Fibroblast of skin of abdomen (primary cell): ENCODE data around the gene S100P.
"Not testable (repeated sequence)": the region's sequence is repeated elsewhere in the genome, so short reads cannot be mapped to it uniquely, and the experiment has no call there.

Experiments
- DNase-seq: peaks from one replicate; pipeline ENCODE4 v3.0.0-alpha.2; 2013

The S100P gene

DNA sequence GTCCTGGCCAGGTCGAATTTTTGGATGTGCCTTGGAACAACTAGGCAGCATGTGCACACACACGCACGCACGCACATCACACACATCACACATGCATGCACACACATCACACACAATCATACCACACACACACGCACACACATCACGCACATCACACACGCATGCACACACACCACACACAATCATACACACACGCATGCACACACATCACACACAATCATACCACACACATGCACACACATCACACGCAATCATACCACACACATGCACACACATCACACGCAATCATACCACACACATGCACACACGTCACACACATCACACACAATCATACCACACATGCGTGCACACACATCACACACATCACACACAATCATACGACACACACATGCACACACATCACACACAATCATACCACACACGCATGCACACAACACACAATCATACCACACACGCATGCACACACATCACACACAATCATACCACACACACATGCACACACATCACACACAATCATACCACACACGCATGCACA lies 31.8 kb downstream of the S100P start:
- DNase-seq: not testable (repeated sequence)

DNA sequence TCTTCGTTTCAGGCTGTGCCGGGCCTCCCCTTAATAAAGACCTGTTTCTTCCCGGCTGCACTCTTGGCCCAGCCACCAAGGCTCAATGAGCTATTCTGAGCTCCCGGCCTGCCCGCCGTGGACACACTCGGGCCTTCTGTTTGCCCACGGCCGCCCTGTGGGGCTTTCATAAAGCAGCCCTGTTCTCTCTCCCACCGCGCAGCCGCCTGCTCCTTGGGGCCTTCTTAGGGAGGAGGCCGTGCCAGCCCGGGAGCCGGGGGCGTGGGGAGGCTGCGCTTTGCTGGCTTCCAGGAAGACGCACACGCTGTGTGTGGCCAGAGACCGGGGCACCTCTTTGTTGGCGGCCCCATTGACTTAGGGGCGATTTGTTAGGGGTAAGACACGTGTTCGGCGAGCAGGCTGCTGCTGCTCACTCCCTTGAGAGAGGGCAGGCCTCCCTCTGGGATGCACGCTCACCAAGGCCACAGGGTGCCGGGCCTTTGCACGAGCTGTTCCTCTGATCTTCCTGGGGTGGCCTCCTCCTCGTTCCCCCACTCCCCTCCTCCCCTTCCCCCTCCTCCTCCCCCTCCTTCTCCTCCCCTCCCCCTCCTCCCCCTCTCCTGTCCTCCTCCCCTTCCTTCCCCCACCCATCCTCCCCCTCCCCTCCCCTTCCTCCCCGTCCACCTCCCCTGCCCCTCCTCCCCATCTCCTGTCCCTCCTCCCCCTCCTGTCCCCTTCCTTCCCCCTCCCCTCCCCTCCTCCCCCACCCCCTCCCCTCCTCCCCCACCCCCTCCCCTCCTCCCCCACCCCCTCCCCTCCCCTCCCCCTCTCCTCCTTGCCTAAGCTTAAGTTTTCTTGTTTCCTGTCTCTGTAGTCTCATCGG lies 33.6 kb downstream of the S100P start:
- peak; percentile 27 for DNase-seq

DNA sequence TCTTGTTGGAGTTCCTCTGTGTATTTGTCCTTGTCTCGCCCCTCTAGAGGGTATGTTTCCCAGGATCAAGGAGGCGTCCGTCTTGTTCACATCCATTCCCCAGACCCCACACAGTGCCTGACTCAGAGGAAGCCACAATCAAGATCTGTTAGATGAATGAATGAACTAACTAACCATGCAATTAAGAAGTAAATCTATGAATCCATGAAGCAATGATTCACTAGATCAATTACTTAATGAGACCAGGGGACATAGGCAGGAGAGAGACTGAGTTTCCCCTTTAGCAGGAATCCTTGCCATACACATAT lies 34.2 kb downstream of the S100P start:
- peak; percentile 31 for DNase-seq

DNA sequence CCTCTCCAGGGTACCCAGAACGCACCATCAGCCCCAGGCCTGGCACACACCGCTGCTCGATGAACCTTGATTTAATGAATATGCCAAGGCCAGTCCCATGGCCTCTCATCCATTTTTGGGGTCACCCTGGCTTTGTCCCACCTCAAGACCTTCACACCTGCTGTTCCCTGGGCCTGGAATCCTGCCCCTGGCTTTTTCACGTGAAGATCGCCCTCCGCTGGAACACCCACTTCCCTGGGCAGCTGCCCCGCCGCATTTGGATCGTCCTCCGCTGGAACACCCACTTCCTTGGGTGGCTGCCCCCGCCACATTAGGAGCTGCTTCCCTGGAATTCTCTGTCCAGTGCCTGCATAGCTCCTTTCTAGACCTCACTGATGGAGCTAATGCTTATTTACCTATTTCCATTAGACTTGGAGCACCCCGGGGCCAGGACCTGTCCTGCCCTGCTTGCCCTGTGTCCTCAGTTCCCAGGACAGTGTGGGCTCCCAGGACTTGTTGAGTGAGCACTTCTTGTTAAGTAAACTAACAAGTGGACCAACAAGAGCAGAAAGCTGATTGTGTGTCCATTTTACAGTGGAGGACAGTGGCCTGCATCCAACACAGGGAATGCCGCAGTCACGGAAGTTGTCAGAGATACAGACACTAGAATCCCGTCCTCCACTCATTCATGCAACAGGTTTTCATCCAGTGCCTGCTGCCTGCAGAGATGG lies 34.8 kb downstream of the S100P start:
- no peak for DNase-seq

DNA sequence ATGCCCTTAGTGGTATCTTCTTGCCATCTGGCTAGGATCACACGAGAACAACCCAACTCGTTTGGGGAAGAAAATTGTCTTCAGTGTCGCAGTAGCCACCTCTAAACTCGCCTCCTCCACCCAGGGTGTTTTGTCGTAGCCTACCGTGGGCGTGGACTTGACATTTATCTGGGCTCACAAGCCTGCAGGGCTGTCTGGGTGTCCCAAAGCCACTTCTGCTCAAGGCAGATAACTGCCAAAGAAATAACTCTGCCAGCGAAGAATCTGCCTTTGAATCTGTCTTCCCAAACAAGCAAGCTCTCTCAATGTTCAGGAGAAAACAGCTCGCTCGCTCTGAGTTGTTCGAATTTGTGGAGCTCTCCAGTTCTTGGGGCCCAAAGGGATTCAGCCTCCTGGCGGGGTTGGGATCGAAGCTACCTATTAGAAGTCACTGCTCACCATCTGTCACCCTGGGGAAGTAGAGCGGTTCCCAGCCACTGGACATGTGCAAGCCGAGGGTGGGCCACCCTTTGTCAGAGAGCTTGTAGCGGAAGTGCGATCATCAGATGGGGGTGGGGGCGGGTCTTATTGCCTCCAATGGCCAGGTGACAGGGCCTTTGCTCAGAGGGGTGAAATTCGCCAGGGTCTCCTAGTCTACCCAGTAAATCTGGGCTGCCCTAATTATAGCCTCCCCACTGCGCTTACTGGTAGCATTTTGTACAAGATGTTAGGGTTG lies 37.1 kb downstream of the S100P start:
- no peak for DNase-seq

DNA sequence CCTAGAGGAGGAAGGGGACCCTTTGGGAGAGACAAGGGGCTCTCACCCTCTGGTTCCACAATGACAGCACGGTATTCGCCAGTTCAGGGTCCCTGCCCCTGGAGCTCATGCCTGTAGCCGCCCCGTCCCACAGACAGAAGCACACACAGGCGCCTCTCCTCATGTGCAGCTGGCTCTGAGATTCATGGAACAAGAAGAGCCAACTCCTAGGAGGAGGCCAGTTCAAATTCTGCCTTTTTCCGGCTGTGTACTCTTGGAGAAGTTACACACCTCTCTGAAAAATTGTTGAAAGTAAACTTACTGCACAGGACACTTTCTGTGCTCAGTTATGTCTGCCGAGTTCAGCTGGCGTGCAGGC lies 37.6 kb downstream of the S100P start:
- no peak for DNase-seq

DNA sequence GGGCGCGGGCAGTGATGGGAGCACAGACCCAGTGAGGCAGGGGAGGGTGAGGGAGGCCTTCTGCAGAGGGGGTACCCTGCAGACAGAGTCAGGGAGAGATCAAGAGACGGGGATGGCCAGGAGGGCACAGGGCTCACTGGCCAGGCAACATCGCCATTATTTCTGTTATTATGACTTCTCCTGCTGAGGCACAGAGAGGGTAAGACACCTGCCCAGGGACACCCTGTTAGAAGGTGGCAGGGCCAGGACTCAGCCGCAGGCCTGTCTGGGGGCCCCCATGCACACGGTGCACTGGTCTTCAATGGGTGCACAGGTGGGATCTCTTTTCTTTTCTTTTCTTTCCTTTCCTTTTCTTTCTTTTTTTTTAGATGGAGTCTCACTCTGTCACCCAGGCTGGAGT lies 38.1 kb downstream of the S100P start:
- DNase-seq: no peak

DNA sequence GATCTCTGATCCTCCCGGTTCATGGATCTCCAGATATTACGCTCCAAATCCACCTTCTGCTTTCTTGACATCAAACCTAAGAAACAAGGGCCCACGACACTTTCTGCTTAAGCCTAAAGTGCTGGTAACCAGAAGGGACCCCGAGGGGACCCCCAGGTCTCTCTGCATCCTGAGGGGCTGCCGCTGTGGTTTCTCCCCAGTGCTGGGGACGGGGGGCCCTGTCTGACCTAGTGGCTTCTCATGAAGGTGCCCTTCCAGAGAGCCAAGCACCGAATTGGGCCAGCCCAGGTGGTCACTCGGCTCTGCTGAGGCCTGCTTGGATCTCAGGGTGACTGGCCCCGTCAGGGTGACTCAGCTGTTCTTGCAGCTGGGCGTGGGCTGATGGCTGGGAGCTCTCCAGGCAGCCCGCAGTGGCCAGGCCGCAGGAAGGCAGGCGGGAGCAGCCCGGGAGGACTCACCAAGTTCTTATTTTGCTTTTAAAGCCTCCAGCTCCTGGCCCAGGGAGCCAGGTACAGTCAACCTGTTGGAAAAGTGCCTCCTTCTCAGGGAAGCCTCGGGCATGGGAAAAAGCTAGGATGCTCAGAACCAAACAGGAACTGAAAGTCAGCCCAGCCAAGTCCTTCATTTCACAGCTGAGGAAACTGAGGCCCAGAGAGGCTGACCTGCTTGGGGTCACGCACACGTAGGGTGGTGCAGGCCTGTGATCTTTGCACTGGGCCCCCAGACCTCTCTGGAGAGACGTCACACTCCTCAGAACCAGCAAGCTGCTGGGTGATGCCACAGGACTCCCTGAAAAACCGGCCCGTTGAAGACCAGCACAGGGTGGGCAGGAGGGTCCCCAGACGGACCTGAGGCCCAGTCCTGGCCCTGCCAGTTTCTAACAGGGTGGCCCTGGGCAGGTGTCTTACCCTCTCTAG lies 39.0 kb downstream of the S100P start:
- peak; percentile 65 for DNase-seq

DNA sequence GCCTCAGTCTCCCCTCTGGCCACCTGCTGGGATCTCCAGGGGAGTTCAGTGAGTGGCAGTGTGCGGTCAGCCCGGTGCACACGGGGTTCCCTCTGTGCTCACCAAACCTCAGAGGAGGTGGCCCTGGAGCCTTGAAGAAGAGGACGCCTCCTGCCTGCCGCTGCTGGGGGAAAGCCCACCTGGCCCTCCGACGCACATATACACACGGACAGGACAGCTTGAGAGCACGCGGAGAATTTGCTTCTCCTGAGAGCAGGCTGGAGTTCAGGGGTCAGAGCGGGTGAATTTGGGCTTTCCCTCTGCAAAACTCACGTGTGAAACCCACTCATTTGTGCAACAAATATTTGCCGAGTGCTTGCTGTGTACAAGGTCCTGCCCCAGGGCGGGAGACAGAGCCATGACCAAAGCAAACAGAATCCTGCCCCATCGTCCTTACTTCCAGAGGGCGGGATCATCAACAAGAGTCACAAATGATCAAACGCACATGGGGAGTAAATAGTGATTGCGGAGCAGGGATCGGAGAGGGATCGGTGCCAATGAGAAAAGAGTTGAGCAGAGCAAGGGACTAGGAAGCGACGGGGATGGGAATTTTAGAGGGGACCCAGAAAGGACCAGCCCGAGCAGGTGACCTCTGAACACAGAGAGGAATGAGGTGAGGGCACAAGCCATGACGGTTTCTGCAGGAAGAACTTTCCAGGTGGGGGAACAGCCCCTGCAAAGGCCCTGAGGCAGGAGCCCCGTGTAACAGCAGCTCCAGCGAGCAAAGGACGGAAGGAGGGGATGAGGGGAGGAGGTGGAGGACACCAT lies 39.9 kb downstream of the S100P start:
- no peak for DNase-seq

DNA sequence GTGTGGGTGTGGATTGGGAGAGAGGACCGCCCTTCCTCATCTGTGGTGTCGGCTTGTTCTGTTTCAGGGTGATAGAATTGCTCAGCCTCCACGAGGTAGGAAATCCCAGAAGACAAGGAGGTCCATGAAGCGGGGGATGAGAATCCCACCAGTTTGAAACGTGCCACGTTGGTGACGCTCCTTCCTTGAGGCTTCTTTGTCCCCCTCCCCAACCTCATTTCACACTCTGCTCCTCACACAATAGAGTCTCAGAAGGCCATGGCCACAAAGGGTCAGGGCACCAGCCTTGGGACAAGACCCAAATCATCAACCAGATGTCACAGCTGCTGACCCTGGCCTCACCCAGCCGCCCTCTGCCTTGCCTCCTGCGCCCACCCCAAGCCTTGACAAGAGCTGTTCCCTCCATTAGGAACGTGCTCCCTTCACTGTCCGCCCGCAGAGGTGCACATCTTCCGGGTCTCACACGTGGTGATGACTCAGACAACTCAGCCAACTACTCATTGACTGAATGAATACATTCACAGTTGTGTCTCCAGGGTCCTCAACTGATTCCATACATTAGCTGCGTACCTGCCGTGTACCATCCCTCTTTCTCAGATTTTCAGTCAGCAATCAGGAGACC lies 40.6 kb downstream of the S100P start:
- no peak for DNase-seq

DNA sequence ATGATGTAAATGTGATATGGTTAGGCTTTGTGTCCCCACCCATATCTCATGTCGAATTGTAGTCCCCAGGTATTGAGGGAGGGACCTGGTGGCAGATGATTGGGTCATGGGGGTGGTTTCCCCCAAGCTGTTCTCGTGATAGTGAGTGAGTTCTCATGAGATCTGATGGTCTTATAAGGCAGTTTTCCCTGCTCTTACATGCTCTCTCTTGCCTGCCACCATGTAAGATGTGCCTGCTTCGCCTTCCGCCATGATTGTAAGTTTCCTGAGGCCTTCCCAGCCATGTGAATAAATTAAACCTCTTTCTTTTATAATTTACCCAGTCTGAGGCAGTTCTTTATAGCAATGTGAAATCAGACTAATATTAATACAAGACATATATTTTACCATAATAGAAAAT lies 46.2 kb downstream of the S100P start:
- DNase-seq: no peak

DNA sequence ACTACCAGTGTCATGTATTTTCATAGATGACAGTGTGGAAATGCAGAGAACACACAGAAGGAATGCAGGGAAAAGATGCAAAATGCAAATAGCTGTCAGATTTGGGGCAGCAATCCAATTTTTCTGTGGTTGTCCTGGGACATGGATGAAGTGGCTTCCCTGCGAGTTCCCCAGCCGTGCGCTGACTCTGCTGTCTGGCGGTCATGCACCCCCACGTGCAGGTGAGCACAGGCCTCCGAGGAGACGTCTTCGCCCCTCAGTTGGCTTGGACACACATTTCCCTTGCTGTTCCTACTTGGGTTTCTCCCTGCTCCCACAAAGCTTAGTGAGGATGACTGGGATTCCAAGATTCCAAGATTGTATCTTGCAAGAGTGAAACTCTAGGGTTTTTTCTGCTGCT lies 46.7 kb downstream of the S100P start:
- DNase-seq: no peak

DNA sequence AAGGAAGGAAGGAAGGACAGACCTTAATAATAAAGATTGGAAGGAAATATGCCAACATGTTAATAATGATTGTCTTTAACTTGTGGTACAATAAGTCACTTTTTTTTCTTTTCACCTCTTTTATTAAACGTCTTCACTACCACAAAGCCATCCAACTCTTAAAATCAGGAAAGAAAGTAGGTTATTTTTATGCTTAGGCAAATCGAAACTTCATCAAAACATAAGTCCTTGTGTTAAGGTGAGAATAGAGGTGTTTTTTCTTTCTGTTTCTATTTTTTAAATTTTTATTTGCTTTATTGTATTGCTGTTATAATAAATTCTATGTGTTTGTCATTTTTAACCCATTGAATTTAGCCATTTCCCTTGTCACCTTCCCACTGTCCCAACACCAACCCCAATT lies 48.8 kb downstream of the S100P start:
- no peak for DNase-seq

DNA sequence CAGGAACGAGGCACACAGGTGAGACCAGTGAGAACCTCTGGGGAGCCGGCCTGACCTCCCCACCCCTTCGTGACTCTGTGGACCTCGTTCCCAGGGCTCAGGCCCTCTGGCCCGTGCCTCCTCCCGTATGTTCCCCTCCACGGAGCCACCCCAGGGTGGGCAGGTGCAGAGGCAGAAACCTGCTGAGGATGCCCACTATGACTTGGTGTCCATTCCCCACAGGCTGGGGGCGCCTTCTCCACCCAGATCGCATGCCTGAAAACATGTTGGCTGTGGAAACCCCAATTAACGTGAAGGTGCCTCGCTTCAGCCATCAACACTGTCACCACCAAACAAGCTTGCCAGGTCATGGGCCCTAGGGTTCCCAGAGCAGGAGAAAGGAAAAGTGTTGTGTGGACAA lies 49.3 kb downstream of the S100P start:
- DNase-seq: no peak
